ENCODE measurements around the gene MS4A18.

- TF ChIP-seq CTCF (conservative IDR thresholded peaks at IDR 0.05) (no peak), EZH2 (IDR thresholded peaks at IDR 0.05; ENCODE audit: low read depth) (no peak)
Measured at GRCh38 chr11:60782393-60783140, 58.0 kb downstream of the MS4A18 start.
